HEK293T (cell line): Measurements from ENCODE around the gene HSPA9.

Experiments used
- CTCF ChIA-PET: fragments of 350-600 bp; formaldehyde crosslinking; extraction: SDS; loops from one replicate; lab custom pipeline; 2021; ENCODE audit warnings: antibody characterized with exemption, inconsistent platforms; lab: Yijun Ruan, JAX
- POLR2A ChIA-PET: fragments of 350-600 bp; formaldehyde crosslinking; extraction: SDS; loops from one replicate; lab custom pipeline; 2020; ENCODE audit warnings: antibody characterized with exemption, inconsistent platforms; lab: Yijun Ruan, JAX
- DNase-seq: peaks from one replicate; pipeline ENCODE4 v3.0.0; 2012; ENCODE audit warnings: mixed read lengths; ENCODE audit errors: extremely low spot score
- ARNT ChIP-seq: fragments of 450-650 bp; IDR thresholded peaks from 2 replicates; pipeline ENCODE4 v1.6.1; 2017; ENCODE audit warnings: mild to moderate bottlenecking
- BHLHE40 ChIP-seq: fragments of 450-650 bp; IDR thresholded peaks from 2 replicates; pipeline ENCODE4 v1.6.1; 2016; ENCODE audit warnings: mild to moderate bottlenecking, moderate library complexity, borderline replicate concordance
- CTBP1 ChIP-seq: fragments of 450-650 bp; IDR thresholded peaks from 2 replicates; pipeline ENCODE4 v1.6.1; 2016; ENCODE audit warnings: borderline replicate concordance
- ELF4 ChIP-seq: fragments of 450-650 bp; IDR thresholded peaks from 2 replicates; pipeline ENCODE4 v1.6.1; 2017; ENCODE audit warnings: antibody characterized with exemption
- FOXA1 ChIP-seq: fragments of 450-650 bp; IDR thresholded peaks from 2 replicates; pipeline ENCODE4 v1.6.1; 2016; ENCODE audit warnings: mild to moderate bottlenecking
- FOXK2 ChIP-seq: fragments of 450-650 bp; IDR thresholded peaks from 2 replicates; pipeline ENCODE4 v1.6.1; 2016; ENCODE audit warnings: mild to moderate bottlenecking
- FOXM1 ChIP-seq: fragments of 450-650 bp; IDR thresholded peaks from 2 replicates; pipeline ENCODE4 v1.6.1; 2017; ENCODE audit warnings: mild to moderate bottlenecking, borderline replicate concordance
- HDGF ChIP-seq: fragments of 450-650 bp; IDR thresholded peaks from 2 replicates; pipeline ENCODE4 v1.6.1; 2017; ENCODE audit warnings: antibody characterized with exemption, borderline replicate concordance
- L3MBTL2 ChIP-seq: fragments of 450-650 bp; conservative IDR thresholded peaks from 2 replicates; pipeline ENCODE4 v1.6.1; 2016; ENCODE audit warnings: mild to moderate bottlenecking
- LEF1 ChIP-seq: fragments of 450-650 bp; IDR thresholded peaks from 2 replicates; pipeline ENCODE4 v1.6.1; 2017; ENCODE audit warnings: mild to moderate bottlenecking, borderline replicate concordance
- NFRKB ChIP-seq: fragments of 450-650 bp; IDR thresholded peaks from 2 replicates; pipeline ENCODE4 v1.6.1; 2016; ENCODE audit warnings: mild to moderate bottlenecking, moderate library complexity
- PKNOX1 ChIP-seq: fragments of 450-650 bp; IDR thresholded peaks from 2 replicates; pipeline ENCODE4 v1.6.1; 2016
- SP1 ChIP-seq: fragments of 450-650 bp; IDR thresholded peaks from 2 replicates; pipeline ENCODE4 v1.6.1; 2017
- SUZ12 ChIP-seq: fragments of 450-650 bp; IDR thresholded peaks from 2 replicates; pipeline ENCODE4 v1.6.1; 2016; ENCODE audit warnings: mild to moderate bottlenecking
- TARDBP ChIP-seq: fragments of 450-650 bp; IDR thresholded peaks from 2 replicates; pipeline ENCODE4 v1.6.1; 2016
- ZNF384 ChIP-seq: fragments of 450-650 bp; IDR thresholded peaks from 2 replicates; pipeline ENCODE4 v1.6.1; 2016

The HSPA9 gene

GRCh38 chr5:138615461-138615860, 40.3 kb upstream of the HSPA9 start:
- POLR2A ChIA-PET = interaction anchor here (1.5 kb wide), 1 partner anchor 40 kb away, joined by 3 read pairs; the partner anchor contains the start of gene HSPA9
- CTCF ChIA-PET = interaction anchor here (0.8 kb wide), 2 partner anchors 12 to 742 kb away, joined by 3 to 5 read pairs; no protein-coding TSS in a partner anchor
- TF ChIP-seq TARDBP (no peak), BHLHE40 (no peak), ARNT (no peak), ZNF384 (no peak), LEF1 (no peak), FOXM1 (no peak), SP1 (no peak), FOXA1 (no peak), PKNOX1 (no peak), FOXK2 (no peak), SUZ12 (no peak), HDGF (no peak), L3MBTL2 (no peak), CTBP1 (no peak), NFRKB (no peak), ELF4 (no peak)
- no peak for DNase-seq

GRCh38 chr5:138611678-138612218, 36.5 kb upstream of the HSPA9 start:
- TF ChIP-seq FOXK2 = no peak
- TF ChIP-seq ARNT = no peak
- TF ChIP-seq NFRKB = no peak
- TF ChIP-seq CTBP1 = no peak
- no peak for TF ChIP-seq TARDBP
- TF ChIP-seq SUZ12 = no peak
- POLR2A ChIA-PET = interaction anchor here (0.7 to 1.7 kb wide), 3 partner anchors 27 to 36 kb away, joined by 3 to 6 read pairs (median 3); partner anchors contain the start of gene HSPA9

GRCh38 chr5:138610918-138611677, 35.9 kb upstream of the HSPA9 start:
- no peak for DNase-seq
- TF ChIP-seq BHLHE40 = no peak
- no peak for TF ChIP-seq HDGF
- no peak for TF ChIP-seq FOXA1
- TF ChIP-seq ZNF384 = no peak
- TF ChIP-seq ELF4 = no peak
- TF ChIP-seq PKNOX1 = no peak
- no peak for TF ChIP-seq NFRKB
- TF ChIP-seq CTBP1 = no peak
- TF ChIP-seq FOXM1 = no peak
- no peak for TF ChIP-seq L3MBTL2
- no peak for TF ChIP-seq LEF1
- no peak for TF ChIP-seq TARDBP
- POLR2A ChIA-PET = interaction anchor here (0.7 to 1.7 kb wide), 3 partner anchors 26 to 36 kb away, joined by 3 to 6 read pairs (median 3); partner anchors contain the start of gene HSPA9
- CTCF ChIA-PET = interaction anchor here (0.6 to 1.0 kb wide), 6 partner anchors 10 to 498 kb away, joined by 3 to 4 read pairs (median 3); no protein-coding TSS in a partner anchor

More at GRCh38 chr5:138611678-138612218, 36.5 kb upstream of the HSPA9 start:
- DNase-seq = no peak
- CTCF ChIA-PET = interaction anchor here (0.6 kb wide), 3 partner anchors 348 to 497 kb away, joined by 3 read pairs; no protein-coding TSS in a partner anchor

GRCh38 chr5:138610415-138610917, 35.3 kb upstream of the HSPA9 start:
- TF ChIP-seq FOXM1 (no peak), SP1 (no peak), L3MBTL2 (no peak), ARNT (no peak), ZNF384 (no peak), FOXA1 (no peak), BHLHE40 (no peak), NFRKB (no peak)
- POLR2A ChIA-PET = interaction anchor here (1.0 to 1.7 kb wide), 2 partner anchors 31 to 35 kb away, joined by 3 to 6 read pairs; partner anchors contain the start of gene HSPA9
- CTCF ChIA-PET = interaction anchor here (0.6 to 1.0 kb wide), 4 partner anchors 11 to 33 kb away, joined by 3 to 4 read pairs (median 3); no protein-coding TSS in a partner anchor
- no peak for DNase-seq

GRCh38 chr5:138606378-138607064, 31.3 kb upstream of the HSPA9 start:
- ChIA-PET POLR2A (no interaction called here), CTCF (no interaction called here)
- TF ChIP-seq ELF4 (no peak), LEF1 (no peak), TARDBP (no peak), FOXK2 (no peak), SUZ12 (no peak), CTBP1 (no peak), BHLHE40 (no peak), ARNT (no peak), FOXM1 (no peak), FOXA1 (no peak), NFRKB (no peak), PKNOX1 (no peak), HDGF (no peak), ZNF384 (no peak), SP1 (no peak), L3MBTL2 (no peak)
- DNase-seq = no peak
